HG03175 (cell line): ENCODE results near the gene CD81.

Experiments
- ATAC-seq: cut with Tn5 transposase; IDR thresholded peaks from one replicate; pipeline ENCODE4 v1.9.1; 2021; ENCODE audit warnings: mild to moderate bottlenecking, moderate library complexity; ENCODE audit not compliant: unreplicated experiment

Gene CD81

DNA sequence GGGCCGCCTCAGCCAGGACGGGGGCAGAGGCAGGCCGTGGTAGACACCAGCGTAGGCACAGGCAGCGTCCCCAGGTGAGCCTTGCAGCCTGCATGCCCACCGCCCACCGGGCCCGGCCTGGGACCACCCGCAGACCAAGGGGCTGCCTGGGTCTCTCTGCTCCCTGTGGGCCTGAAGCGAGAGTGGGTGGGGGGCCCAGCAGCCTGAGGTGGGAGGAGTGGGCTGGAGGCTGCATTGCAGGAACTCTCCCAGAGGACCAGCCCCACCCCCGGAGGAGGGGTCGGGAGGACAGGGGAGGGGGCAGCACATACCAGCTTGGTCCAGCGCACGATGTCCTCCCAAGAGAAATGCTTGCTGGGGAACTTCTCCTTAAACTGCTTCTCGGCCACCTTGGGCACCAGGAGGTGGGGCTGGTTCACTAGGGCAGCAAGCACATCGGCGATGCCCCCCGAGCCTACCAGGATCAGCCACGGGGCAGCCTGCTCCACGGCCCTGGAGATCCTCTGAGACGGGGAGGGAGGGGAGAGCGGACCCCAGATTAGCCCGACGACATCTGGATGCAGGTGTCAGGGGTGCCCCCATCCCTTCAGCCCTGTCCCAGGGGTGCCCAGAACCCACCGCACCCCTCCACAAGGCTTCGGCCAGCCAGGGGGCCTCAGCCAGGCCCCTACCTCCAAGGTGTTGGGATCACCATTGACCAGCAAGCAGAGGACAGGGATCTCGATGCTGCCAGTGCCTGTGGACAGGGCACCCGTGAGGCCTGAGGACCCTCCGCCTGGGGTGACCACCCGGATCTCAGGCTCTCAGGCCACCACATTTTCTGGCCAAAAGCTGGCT lies 41.0 kb downstream of the CD81 start:
- no peak for ATAC-seq

DNA sequence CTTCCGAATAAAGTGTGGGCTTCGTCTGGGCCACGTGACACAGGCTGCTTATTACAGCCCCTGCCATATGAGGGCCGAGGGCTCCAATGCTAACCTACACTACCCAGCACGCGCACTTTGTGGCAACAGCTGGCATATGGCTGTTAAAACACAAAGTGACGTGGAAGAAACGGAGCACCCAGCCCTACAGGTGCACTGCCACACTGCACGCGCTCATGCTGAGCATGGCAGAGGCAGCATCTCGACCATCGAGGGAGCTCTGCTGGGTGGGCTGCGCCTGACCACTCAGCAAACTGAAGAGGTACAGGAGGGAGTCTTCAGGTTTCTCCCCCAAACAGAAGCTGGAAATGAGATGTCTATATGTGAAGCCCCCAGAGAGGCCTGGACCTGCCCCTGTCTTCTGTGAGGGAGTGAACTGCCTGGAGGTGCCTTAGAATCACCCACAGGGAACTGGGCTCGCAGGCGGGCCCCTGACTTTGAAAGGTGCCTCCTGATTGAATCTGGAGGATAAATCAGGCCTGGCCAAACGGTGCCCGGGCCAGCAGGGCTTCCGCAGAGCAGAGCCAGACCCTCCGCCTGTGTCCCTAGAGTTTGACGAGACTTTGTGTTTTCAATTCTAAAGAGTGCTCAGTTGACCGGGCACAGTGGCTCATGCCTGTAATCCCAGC lies 41.7 kb downstream of the CD81 start:
- ATAC-seq = no peak

DNA sequence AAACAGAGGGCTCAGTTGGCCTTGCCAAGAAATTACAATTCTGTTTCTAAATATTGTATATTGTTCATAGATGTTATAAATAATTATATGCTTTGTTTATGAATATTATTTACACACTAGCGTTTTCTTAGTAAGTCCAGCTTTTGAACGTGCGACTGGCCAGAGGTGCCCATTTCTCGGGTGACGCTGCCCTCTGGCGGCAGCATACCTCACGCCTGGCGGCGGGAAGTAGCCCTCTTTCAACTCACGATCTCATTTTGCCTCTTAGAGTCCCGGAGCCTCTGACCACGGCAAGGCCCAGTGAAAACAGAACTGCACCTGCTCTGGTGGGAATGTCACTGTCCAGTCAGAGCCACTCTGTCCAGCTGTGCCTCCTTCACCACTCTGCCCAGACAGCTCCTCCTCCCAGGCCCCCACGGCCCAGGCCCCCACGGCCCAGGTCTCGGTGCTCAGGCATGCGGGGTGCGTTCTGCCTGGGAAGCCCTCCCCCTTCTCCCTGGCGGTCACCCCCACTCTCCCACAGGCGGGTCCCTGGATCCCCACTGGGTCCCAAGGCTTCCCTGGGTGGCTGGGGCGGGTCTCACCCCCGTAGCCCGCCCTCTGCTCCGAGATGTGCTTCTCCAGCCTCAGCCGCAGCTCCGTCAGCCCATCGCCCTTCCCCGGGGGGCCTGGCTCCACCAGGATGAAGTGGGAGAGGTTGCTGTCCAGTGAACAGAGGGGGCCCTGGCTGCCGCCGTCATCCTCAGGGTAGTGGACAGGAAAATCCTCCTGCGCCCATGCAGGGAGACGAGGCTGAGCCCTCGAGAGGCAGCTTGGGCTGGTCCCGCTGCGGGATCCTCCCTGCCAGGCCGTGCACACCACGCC lies 42.8 kb downstream of the CD81 start:
- ATAC-seq = no peak

DNA sequence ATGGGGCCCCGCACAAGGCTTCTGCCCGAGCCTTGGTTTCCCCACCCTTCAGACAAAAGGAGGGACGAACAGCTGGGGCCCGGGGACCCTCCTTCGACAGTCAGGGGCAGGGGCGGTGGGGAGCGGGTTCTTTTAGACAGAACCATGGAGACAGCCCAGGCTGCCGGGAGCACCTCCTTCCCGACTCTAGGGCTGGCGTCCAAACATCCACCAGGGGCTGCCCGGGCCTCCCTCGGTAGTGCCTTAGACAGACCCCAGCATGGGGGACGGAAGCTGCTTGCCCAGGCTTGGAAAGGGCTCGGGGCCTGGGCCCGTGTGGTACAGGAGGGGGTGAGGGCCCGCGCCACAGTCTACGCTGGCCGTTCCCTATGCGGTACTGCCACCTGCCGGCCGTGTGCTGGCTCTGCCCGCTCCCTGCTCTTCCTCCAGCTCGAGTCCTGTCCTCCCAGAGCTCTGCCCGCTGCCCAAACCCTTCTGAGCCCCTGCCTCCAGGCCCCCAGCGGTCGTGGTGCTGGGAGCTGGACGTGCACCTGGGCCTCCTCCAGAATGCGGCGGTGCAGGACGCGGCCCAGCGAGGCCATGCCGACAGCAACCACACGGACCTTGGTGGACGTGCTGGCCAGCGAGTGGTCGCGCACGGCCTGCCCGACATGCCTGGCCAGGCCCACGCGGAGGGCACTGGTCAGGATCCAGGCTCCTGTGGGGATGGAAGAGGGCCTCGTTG lies 43.6 kb downstream of the CD81 start:
- peak; percentile 59 for ATAC-seq

DNA sequence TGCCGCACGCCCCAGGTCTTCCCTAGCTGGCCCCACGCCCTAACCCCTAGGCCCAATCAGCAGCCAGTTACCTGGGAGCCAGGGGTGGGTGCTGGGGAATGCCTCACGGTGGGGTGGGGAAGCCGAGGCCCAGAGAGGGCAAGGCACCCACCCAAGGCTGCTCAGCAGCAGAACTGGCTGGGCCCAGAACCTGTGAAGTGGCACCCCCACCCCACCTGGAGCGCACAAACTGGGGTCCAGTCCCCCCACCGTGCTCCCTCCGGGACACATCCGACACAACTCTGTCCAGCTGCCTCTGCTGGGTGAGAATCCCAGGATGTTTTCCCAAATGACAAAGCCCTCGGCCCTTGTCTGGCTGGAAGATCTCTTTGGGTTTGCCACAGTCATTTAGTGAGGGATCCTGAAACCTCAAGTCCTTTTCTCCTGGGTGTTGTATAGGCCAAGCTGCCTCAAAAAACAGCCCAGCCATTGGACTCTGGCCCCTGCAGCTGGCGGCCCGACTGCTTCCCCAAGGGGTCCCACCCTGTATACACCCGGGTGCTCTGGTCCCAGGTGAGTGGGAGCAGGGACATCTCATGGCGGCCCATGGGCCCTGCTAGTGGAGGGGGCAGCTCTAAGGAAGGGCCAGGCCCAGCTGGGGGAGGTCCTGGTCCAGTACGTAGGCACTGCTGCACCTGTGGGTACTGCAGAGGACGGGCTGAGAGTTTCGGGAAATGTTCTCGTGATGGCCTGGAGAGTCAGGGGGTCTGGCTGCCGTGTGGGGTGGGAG lies 44.3 kb downstream of the CD81 start:
- no peak for ATAC-seq

DNA sequence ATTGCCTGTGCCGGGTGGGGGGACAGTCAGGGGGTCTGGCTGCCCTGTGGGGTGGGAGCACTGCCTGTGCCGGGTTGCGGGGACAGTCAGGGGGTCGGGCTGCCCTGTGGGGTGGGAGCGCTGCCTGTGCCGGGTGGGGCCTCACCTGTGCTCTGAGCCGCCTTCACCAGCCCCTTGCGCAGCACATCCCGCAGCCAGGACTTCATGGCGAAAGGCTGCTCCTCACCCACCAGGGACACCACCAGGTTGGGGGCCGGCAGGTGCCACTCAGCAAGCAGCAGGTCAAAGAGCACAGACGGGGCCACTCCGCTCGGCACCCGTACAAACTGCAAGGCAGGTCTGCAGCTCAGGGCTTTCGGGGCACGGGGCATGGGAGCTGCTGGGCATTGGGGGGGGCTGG lies 44.9 kb downstream of the CD81 start:
- ATAC-seq = no peak

DNA sequence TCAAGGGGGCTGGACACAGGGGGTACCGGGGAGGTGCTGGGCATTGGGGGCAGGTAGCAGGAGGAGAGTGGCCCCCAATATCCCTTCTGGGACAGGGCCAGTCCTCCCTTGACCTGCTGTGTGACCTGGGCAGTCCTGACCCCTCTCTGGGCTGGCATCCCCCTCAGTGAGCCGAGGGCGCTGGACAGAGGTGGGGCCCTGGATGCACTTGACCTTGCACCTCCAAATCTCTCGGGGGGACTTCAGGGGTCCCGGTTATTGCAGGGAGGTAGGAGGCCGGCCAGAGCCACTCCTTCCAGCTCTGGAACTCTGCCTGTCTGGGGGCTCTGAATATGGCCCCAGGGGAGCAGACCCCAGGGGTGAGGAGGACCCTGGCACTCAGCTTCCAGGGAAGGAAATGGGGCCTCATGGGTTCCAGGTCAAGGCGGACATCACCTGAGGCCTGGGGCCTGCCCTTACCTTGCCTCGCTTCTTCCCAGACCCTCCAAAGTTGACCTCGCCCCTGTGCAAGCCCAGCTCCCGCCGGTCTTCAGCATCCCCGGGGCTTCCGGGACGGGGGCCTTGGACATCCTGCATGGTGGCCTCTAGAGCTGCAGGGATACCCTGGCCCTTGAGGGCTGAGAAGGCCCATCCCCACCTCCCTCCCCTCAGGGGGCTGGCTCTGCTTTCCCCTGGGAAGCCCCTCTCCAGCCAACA lies 45.5 kb downstream of the CD81 start:
- no peak for ATAC-seq

DNA sequence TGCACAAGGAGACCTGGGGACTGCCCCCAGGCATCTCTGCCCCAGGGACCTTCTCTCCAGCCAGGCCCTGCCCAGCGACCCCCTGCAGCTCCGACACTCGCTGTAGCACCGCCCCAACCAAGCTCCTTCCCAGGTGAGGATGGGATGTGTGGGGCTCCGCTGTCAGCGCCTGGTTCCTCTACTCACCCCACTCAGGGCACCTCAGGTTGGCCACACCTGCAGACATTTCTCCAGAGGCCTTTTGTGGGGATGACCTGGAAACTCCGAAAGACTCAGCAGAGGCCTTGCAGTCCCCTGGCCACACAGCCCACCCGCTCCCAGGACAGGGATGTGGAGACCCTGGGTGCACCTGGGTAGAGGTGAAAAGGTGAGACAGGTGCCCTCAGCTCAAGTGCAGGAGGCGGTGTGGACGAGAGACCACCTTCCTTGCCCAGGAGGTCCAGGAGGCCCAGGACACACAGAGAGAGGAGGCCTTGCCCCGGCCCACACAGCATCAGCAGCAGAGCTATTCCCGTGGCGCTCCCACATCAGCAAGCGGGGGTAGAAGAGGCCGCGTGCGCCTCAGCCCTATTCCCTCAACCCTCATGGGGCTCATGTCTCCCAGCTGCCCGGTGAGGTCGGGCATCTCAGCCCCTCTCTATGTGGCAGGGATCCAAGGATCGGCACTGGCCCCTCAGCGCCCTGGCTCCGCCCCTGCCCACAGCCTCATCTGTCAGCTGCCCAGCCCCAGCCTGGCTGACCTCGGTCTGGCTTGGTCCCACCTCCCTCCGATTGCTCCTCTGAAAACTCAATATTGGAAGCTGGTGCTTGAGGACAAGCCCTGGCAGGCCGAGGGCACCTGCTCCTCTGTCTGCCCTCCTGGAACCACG lies 46.3 kb downstream of the CD81 start:
- no peak for ATAC-seq

DNA sequence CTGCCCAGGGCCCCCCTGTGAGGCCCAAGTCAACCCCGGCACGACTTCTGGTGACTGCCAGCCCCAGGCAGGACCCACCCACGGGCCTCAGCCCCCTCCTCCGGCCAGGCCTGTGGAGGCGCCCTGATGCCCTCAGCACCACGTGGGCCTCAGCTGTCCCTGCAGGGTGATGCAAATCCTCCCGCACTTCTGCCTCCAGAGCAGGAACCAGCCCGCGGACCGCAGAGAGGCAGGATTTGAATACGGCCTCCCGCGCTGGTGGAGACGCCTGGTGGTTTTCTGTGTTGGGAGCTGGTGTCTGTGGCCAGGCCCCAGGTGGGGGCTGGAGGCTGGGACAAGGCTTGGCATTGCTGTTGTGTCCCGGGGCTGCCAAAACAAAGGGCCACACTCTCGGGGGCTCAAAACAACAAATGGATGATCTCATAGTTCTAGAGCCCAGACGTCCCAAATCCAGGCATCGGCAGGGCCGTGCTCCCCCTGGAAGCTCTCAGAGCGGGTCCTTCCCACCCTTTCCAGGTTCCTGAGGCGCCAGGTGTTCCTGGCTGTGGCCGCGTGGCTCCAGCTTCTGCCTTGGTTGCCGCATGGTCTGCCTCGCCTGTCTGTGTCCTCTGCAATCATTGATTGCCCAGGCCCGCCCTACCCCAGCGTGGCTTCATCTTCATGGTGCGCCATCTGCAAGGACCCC lies 47.8 kb downstream of the CD81 start:
- ATAC-seq = no peak

DNA sequence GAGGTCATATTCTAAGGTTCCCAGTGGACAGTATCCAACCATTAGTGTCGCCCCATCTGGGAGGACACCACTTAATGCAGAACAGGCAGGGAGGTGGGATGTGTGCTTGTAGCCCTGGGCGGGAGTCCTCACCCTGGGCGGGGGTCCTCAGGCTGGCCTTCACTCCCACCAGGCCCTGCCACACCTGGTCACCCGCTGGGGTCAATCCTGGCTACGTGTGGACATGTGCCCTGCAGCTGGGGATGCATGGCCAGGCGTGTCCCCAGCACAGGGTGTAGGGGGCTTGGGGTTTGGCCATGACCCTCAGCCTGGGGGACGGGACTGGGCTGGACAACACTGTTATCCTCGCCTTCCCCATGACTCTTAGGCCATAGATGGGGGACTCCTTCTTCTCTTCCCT lies 48.4 kb downstream of the CD81 start:
- no peak for ATAC-seq

DNA sequence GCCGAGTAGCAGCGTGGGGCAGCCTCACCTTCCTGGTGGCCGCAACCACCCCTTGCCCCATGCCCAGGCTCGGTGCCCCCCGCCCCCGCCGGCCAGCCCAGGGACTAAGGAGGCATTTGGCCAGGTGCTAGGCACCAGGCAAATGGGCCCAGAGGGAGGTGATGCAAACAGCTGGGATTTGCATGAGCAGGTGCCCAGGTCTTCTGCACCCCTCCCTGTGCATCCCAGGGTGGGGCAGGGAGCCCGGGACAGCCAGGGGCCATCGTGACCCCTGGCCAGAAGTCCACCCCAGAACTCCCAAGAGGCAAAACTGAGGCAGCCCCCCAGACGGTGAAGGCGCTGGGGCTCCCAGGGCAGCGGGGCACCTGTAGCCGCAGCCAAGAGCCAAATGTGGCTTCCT lies 49.1 kb downstream of the CD81 start:
- ATAC-seq = no peak

DNA sequence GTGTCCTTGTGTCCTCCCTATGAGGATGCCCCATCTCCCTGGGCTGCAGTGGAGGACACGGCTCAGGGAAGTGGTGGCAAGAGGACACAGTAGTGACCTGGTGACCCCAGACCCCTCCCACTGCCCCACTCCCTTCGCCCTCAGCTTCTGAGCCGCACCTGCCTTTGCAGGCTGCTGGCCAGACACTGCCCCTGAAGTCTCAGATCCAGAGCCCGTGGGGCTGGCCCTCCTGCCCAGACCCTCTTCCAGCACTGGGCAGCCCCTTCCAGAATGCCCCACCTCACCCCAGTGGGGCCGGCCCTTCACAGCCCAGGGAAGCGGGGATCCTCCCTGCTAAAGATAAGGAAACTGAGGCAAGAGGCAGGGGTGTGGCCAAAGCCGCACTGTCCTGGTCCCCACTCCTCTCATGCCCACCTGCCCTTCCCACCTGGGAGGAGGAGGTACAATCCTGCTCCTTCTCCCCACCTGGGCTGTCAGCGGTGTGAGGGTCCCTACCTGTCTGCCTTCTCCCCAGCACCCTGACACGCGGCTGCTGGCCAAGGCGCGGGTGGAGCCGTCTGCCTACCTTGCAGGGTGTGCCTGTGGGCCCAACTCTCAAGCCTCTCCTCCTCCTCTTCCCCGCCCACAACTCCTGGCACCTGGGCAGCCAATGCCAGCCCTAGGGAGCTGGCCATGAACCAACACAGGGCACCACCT lies 49.9 kb downstream of the CD81 start:
- ATAC-seq = no peak

DNA sequence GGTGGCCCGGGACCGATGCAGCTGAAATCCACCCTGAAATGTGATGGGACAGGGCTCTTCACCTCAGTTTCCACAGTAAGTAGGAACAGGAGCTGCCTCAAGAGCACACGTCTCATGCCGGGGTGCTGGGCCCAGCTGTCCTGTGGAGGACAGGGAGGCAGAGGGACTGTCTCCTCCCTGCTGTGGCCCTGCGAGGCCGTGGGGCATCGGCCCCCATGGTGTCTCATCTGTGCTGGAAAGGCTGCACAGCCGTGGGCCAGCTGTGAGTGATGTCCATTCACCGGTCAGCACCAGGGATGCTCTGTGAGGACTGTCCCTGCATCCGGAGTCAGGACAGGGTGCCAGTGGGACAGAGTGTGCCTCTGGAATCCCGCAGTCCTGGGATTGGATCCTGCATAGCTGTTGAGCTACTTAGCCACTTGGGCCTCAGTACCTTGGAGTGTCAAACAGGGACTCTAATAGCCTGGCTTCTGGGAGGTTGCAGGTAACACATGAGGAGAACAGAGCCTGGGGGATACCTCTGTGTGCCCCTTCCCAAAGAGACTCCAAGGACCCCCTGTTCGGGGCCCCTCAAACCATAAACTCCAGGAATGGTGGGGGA lies 50.7 kb downstream of the CD81 start:
- ATAC-seq = no peak

DNA sequence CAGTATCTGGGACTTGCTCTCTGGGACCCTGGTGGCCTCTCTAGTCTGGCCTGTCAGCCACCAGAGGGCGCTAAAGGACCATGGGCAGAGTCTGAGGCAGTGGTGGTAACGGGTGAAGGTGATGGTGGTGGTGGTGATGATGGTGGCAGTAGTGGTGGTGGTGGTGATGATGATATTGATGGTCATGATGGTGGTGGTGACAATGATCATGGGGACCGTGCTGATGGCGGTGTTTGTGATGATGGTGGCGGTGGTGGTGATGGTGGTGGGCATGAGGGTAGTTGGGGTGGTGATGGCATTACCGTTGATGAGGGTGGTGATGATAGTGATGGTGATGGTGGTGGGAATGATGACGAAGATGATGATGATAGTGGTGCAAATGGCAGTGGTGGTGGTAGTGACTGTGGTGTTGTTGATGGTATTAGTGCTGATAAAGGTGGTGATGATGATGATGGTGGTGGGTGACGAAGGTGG lies 51.2 kb downstream of the CD81 start:
- no peak for ATAC-seq

DNA sequence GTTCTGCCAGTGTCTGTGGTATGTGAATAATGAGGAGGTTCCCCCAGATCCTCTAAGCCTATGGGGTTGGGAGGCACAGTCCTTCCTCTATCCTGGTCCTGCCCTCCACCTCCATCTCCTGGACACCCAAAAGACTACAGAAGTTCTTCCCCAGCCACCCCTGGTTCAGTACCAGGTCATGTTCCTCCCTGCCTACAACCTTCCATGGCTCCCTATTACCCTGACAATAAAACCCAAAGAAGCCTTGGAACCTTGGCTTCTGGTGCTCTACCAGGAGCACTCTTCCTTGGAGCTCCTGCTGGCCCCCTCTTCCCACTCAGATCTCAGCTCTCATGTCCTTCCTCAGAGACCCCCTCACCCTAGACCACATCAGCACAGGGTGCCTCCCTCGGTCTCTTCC lies 54.3 kb downstream of the CD81 start:
- ATAC-seq = no peak

DNA sequence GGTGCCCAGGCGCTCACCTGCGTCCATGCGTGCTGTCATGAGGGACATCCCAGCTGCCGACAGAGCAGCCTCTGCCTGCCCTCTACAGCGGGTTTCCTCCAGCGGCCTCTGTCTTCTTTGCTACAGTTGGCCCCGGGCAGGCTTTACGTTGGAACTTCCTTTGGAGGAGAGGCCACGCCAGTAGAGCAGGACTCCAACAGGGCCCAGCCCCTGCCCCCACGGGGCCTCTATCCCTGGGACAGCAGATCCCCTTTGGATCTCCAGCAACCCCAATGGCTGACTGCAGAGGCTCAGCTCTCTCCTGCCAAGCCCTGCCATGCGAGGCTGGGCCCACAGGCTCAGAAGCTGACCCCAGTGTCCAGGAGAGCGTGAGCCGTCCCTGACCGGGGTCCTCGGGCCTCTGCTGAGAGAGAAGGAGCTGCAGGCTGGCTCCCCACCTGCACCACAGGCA lies 55.1 kb downstream of the CD81 start:
- no peak for ATAC-seq

DNA sequence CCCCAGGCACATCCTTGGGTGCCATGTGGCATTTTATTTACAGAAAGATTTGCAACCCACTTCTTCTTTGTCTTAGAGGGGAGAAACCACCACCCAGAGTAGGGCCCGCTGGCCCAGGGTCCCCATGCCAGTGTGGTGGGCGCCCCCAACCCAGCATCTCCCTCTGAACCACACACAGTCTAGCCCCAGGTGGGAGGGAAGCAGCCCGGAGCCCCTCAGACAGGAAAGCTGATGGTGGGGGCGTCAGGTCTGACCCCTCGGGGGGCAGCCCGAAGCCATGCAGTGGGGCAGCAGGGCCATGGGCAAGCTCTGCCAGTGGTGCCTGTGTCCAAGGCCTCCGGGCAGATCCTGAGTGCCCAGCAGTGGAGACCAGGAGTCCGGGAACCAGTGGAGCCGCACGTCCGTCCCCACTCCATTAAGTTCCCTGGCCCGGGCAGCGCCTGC lies 55.5 kb downstream of the CD81 start:
- ATAC-seq = no peak
